ENCODE data around the gene AQP10. TPM values are rescaled to one million over a fixed set of nuclear protein-coding genes. Genes with fewer than 3 reads are reported as not detected.

AQP10 gene
- total and polyA plus RNA-seq, 9 of the 15 experiments (the other 6 are each of a cell fraction or from before 2014, with no cell fraction given), result 0.37 to 9.7 (median 1.9) TPM

- Histone ChIP-seq H2AFZ (ENCODE audit: low read depth, low read length) (peak within 1 kb of the TSS; percentile 91), H3K36me3 (ENCODE audit: control insufficient read depth, insufficient read depth, low read length) (peaks cover 56% of the 10 kb centered on the region), H3K27me3 (ENCODE audit: control insufficient read depth in 2 of 2, insufficient read depth in 2 of 2, low read length in 2 of 2) (no peaks in the 10 kb centered on the region; a peak in 1 of 5 replicates), H3K4me2 (ENCODE audit: insufficient read depth, low read length) (peak within 1 kb of the TSS; percentile 98), H3K4me1 (replicated peaks in 1 of 2; ENCODE audit: control insufficient read depth in 2 of 2, insufficient read depth in 2 of 2, low read length in 2 of 2) (peaks cover 3 to 5% of the 10 kb centered on the region in 2 experiments; a peak in 4 of 5 replicates), H3K79me2 (ENCODE audit: control insufficient read depth, insufficient read depth, low read length) (peaks cover 17% of the 10 kb centered on the region), H4K20me1 (replicated peaks; ENCODE audit: control insufficient read depth, insufficient read depth, low read length) (no peaks in the 10 kb centered on the region), H3K27ac (ENCODE audit: extremely low read depth, low read depth, low read length) (peak within 1 kb of the TSS; percentile 79), H3K9ac (ENCODE audit: insufficient read depth in 1 of 2, low read depth in 2 of 2, low read length in 2 of 2) (peak within 1 kb of the TSS; percentile 88 to 96), H3K9me1 (ENCODE audit: control insufficient read depth, insufficient read depth, low read length) (peaks cover 5% of the 10 kb centered on the region), H3K4me3 (peak within 1 kb of the TSS; percentile 88), H3K9me3 (replicated peaks; ENCODE audit: control insufficient read depth, insufficient read depth, low read depth, low read length) (no peaks in the 10 kb centered on the region)
- in situ Hi-C loops (cut with MboI) (no loop called here), intact Hi-C loops (cut with micrococcal nuclease) (loop anchor here (1.0 to 10.0 kb wide), 3 partner anchors 73 to 192 kb away; no protein-coding TSS in a partner anchor)
- FAIRE-seq (peak; percentile 100), ATAC-seq (peak; percentile 95), DNase-seq (ENCODE audit: extremely low read depth in 1 of 4, low spot score in 3 of 4) (peak; percentile 91 to 98 (median 92))
- ChIA-PET POLR2A (interaction anchor here (0.6 to 1.8 kb wide), 4 partner anchors 11 to 305 kb away, joined by 3 to 6 read pairs (median 3); partner anchors contain the start of gene CREB3L4), CTCF (ENCODE audit: low intra/inter-chr PET ratio) (interaction anchor here (0.6 to 1.9 kb wide), 12 partner anchors 34 to 873 kb away, joined by 3 to 15 read pairs (median 4); partner anchors contain the start of gene DENND4B)
- no TSS peak for BruUV-seq (replicated peaks)
- WGBS (ENCODE audit: insufficient coverage, low coverage, missing lambda C conversion rate), result under 1% methylated on average over 44 of the region's 47 CpGs
- TF ChIP-seq HMG20A (CRISPR knock-in tag; conservative IDR thresholded peaks at IDR 0.05), result no peak
- no peak for TF ChIP-seq ZNF507 (tag; conservative IDR thresholded peaks at IDR 0.05)
- peak; percentile 32; the same call in 1 of the 2 replicates for TF ChIP-seq MTA1 (IDR thresholded peaks at IDR 0.05; ENCODE audit: borderline replicate concordance)
- no peak for TF ChIP-seq NONO (IDR thresholded peaks at IDR 0.05; ENCODE audit: low read depth in 2 of 2, low read length in 1 of 2)
- peak; percentile 53 for TF ChIP-seq NCOA1 (IDR thresholded peaks at IDR 0.05; ENCODE audit: low read depth)
- TF ChIP-seq CEBPB (tag; IDR thresholded peaks at IDR 0.05), result peak; percentile 86
- TF ChIP-seq FOXP4 (CRISPR knock-in tag; IDR thresholded peaks at IDR 0.05; ENCODE audit: borderline replicate concordance), result no peak
- TF ChIP-seq TOE1 (IDR thresholded peaks at IDR 0.05; ENCODE audit: borderline replicate concordance), result 0 out of 2 replicates have a peak, but pooled peaks have one; percentile 52
- TF ChIP-seq TOE1 (CRISPR knock-in tag; IDR thresholded peaks at IDR 0.05; ENCODE audit: borderline replicate concordance, low read depth), result no peak
- TF ChIP-seq PTBP1 (IDR thresholded peaks at IDR 0.05; ENCODE audit: low read depth, low read length), result no peak
- peak; percentile 91 for TF ChIP-seq TAF1 (IDR thresholded peaks at IDR 0.05; ENCODE audit: control insufficient read depth, extremely low read depth, insufficient read depth, low read length, severe bottlenecking)
- no peak for TF ChIP-seq HNRNPL (IDR thresholded peaks at IDR 0.05; ENCODE audit: low read depth, low read length)
- TF ChIP-seq ZNF512 (tag; IDR thresholded peaks at IDR 0.05), result no peak
- peak; percentile 29 for TF ChIP-seq NEUROD1 (IDR thresholded peaks at IDR 0.05; ENCODE audit: borderline replicate concordance, low read depth, low read length, partially characterized antibody)
- TF ChIP-seq ZNF121 (CRISPR knock-in tag; conservative IDR thresholded peaks at IDR 0.05), result no peak
- no peak for TF ChIP-seq ZNF830 (CRISPR knock-in tag; IDR thresholded peaks at IDR 0.05)
- TF ChIP-seq HNRNPUL1 (IDR thresholded peaks at IDR 0.05; ENCODE audit: low read length), result 0 out of 2 replicates have a peak, but pooled peaks have one; percentile 35
These were observed 48.5 kb upstream of the AQP10 start, which contains the start of gene HAX1 for GRCh38 chr1:154272217-154272998. TSS of gene HAX1 (plus strand) at chr1:154272629. CDS start at chr1:154272724, 95 bp downstream.
